SK-N-SH treated with all-trans-retinoic acid at 6 μM for 48 hours (cell line): ENCODE results near the gene TCAIM.

Experiments used
- ATAC-seq: fragments of 200-7000 bp; cut with Tn5 transposase; 3 replicates; pipeline ENCODE4 v1.9.1; 2020; ENCODE audit warnings: mild to moderate bottlenecking, moderate library complexity
- ARNTL ChIP-seq: fragments of 450-650 bp; formaldehyde crosslinking; IDR thresholded peaks from 2 replicates; pipeline ENCODE4 v1.5.0; 2020; ENCODE audit warnings: low read depth, mild to moderate bottlenecking, moderate library complexity, borderline replicate concordance
- BACH2 ChIP-seq: fragments of 250-450 bp; sonication (Bioruptor Pico); IDR thresholded peaks from 2 replicates; pipeline ENCODE4 v1.9.0; 2021; ENCODE audit warnings: mild to moderate bottlenecking, borderline replicate concordance
- CSDC2 ChIP-seq: fragments of 250-450 bp; sonication (Bioruptor Pico); IDR thresholded peaks from 2 replicates; pipeline ENCODE4 v1.5.0; 2020; ENCODE audit warnings: mild to moderate bottlenecking, moderate library complexity
- ESRRG ChIP-seq: fragments of 250-450 bp; sonication (Bioruptor Pico); IDR thresholded peaks from 2 replicates; pipeline ENCODE4 v1.6.1; 2021; ENCODE audit warnings: mild to moderate bottlenecking
- GLIS3 ChIP-seq: fragments of 250-450 bp; sonication (Bioruptor Pico); IDR thresholded peaks from 2 replicates; pipeline ENCODE4 v1.5.0; 2020; ENCODE audit warnings: mild to moderate bottlenecking, moderate library complexity
- ISL1 ChIP-seq: fragments of 250-450 bp; sonication (Bioruptor Pico); IDR thresholded peaks from 2 replicates; pipeline ENCODE4 v2.1.2; 2022; ENCODE audit warnings: mild to moderate bottlenecking, moderate library complexity
- PPARA ChIP-seq: fragments of 250-450 bp; sonication (Bioruptor Pico); IDR thresholded peaks from 2 replicates; pipeline ENCODE4 v1.5.0; 2020; ENCODE audit warnings: mild to moderate bottlenecking, borderline replicate concordance
- RARB ChIP-seq: fragments of 250-450 bp; sonication (Bioruptor Pico); IDR thresholded peaks from 2 replicates; pipeline ENCODE4 v1.8.0; 2021; ENCODE audit warnings: mild to moderate bottlenecking, moderate library complexity
- SNAI2 ChIP-seq: fragments of 250-450 bp; sonication (Bioruptor Pico); IDR thresholded peaks from 2 replicates; pipeline ENCODE4 v1.5.0; 2020; ENCODE audit warnings: mild to moderate bottlenecking, moderate library complexity
- TCF4 ChIP-seq: fragments of 250-450 bp; sonication (Bioruptor Pico); IDR thresholded peaks from 2 replicates; pipeline ENCODE4 v1.8.0; 2021; ENCODE audit warnings: mild to moderate bottlenecking, moderate library complexity, borderline replicate concordance
- TOX ChIP-seq: fragments of 250-450 bp; sonication (Bioruptor Pico); IDR thresholded peaks from 2 replicates; pipeline ENCODE4 v1.8.0; 2021; ENCODE audit warnings: mild to moderate bottlenecking, moderate library complexity, borderline replicate concordance
- ZC3H10 ChIP-seq: fragments of 250-450 bp; sonication (Bioruptor Pico); IDR thresholded peaks from 2 replicates; pipeline ENCODE4 v1.5.1; 2021; ENCODE audit warnings: mild to moderate bottlenecking, moderate library complexity
- ZFP3 ChIP-seq: fragments of 250-450 bp; sonication (Bioruptor Pico); IDR thresholded peaks from 2 replicates; pipeline ENCODE4 v1.5.0; 2020; ENCODE audit warnings: mild to moderate bottlenecking, moderate library complexity
- ZNF565 ChIP-seq: fragments of 450-650 bp; formaldehyde crosslinking; conservative IDR thresholded peaks from 2 replicates; pipeline ENCODE4 v1.5.0; 2020; ENCODE audit warnings: low read depth, mild to moderate bottlenecking, moderate library complexity
- ZNF8 ChIP-seq: fragments of 450-650 bp; formaldehyde crosslinking; IDR thresholded peaks from 2 replicates; pipeline ENCODE4 v1.5.0; 2020; ENCODE audit warnings: mild to moderate bottlenecking, moderate library complexity
- TF ChIP-seq, protein P1 (sequence below): fragments of 250-450 bp; sonication (Bioruptor Pico); IDR thresholded peaks from 2 replicates; pipeline ENCODE4 v1.8.0; 2021; ENCODE audit warnings: low read depth, mild to moderate bottlenecking, moderate library complexity, borderline replicate concordance
- TF ChIP-seq, protein P2 (sequence below): fragments of 250-450 bp; sonication (Bioruptor Pico); IDR thresholded peaks from 2 replicates; pipeline ENCODE4 v1.5.0; 2020; ENCODE audit warnings: mild to moderate bottlenecking, moderate library complexity
- TF ChIP-seq, protein P3 (sequence below): fragments of 250-450 bp; sonication (Bioruptor Pico); IDR thresholded peaks from 2 replicates; pipeline ENCODE4 v1.5.1; 2020; ENCODE audit warnings: low read depth, mild to moderate bottlenecking, moderate library complexity
- TF ChIP-seq, protein P4 (sequence below): fragments of 250-450 bp; sonication (Bioruptor Pico); IDR thresholded peaks from 2 replicates; pipeline ENCODE4 v1.8.0; 2020; ENCODE audit warnings: mild to moderate bottlenecking, moderate library complexity, borderline replicate concordance

TCAIM gene

DNA sequence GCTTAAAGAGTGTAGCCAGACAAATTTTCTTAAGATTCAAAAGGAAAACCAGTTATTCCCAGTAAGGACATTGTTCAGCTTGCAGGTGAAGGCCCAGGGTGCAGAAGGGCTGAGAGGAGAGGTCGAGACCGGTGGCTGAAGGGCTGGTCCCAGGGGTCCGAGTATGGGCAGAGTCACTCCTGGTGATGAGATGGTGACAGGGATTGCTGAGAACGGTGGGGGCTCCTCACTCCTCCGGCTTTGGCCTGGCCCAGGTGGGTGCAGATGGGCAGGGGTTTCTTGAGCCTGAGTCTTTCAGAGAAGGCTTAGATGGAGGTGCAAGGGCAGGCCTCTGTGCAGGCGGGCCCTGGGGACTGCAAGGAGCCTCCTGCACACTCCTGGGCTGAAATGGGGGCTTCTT, 82.7 kb downstream of the TCAIM start:
- TF ChIP-seq PPARA (CRISPR knock-in tag) (no peak), ZNF565 (CRISPR knock-in tag) (no peak), RARB (no peak), ESRRG (CRISPR knock-in tag) (no peak), BACH2 (CRISPR knock-in tag) (no peak), ZFP3 (CRISPR knock-in tag) (no peak), ZNF8 (no peak)
- no peak for ATAC-seq

DNA sequence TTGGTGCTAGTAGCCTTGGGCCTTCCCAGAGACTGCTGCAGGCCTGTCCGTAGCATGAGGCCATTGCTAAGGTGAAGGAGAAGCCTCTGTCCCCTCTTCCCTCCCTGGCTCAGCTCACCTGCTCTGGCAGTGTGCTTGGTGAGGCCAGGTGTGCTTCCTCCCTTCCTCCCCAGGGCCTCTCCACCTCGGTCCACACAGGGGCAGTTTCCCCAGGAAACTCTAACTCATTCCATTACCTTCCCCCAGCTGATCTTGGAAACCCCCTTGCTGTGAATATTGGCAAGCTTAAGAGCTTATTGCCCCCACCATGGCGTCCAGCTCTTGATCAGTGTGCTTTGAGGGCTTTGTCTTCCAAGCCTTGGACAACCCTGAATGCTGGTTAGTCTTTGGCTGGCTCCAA, 86.2 kb downstream of the TCAIM start:
- TF ChIP-seq CSDC2 (CRISPR knock-in tag) (no peak), ZNF8 (no peak), BACH2 (CRISPR knock-in tag) (no peak), TCF4 (no peak)
- ATAC-seq: no peak

DNA sequence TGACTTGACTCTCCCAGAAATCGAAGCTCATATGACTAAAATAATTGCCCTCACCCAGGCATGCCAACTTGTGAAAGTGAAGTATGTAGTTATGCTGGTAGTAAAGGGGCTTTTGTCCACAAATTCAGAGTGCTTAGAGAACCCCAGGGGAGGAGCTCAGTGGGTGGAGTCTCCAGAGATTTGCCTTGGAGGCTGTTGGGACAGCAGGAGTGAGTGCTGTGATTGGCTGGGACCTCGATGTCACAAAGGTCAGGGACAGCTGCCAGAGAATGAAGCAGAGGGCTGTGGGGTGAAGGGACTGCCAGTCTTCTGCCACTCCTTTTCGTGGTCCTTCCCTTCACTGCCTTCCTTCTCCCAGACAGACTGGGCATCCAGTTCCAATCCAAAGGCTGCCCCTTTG, 89.1 kb downstream of the TCAIM start:
- no peak for ATAC-seq
- TF ChIP-seq TOX (CRISPR knock-in tag) (no peak), BACH2 (CRISPR knock-in tag) (no peak), GLIS3 (CRISPR knock-in tag) (no peak), ESRRG (CRISPR knock-in tag) (no peak), ZNF8 (no peak), ZFP3 (CRISPR knock-in tag) (no peak), SNAI2 (CRISPR knock-in tag) (no peak)
- TF ChIP-seq, protein P1, sequence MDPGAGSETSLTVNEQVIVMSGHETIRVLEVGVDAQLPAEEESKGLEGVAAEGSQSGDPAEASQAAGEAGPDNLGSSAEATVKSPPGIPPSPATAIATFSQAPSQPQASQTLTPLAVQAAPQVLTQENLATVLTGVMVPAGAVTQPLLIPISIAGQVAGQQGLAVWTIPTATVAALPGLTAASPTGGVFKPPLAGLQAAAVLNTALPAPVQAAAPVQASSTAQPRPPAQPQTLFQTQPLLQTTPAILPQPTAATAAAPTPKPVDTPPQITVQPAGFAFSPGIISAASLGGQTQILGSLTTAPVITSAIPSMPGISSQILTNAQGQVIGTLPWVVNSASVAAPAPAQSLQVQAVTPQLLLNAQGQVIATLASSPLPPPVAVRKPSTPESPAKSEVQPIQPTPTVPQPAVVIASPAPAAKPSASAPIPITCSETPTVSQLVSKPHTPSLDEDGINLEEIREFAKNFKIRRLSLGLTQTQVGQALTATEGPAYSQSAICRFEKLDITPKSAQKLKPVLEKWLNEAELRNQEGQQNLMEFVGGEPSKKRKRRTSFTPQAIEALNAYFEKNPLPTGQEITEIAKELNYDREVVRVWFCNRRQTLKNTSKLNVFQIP: no peak
- TF ChIP-seq, protein P2, sequence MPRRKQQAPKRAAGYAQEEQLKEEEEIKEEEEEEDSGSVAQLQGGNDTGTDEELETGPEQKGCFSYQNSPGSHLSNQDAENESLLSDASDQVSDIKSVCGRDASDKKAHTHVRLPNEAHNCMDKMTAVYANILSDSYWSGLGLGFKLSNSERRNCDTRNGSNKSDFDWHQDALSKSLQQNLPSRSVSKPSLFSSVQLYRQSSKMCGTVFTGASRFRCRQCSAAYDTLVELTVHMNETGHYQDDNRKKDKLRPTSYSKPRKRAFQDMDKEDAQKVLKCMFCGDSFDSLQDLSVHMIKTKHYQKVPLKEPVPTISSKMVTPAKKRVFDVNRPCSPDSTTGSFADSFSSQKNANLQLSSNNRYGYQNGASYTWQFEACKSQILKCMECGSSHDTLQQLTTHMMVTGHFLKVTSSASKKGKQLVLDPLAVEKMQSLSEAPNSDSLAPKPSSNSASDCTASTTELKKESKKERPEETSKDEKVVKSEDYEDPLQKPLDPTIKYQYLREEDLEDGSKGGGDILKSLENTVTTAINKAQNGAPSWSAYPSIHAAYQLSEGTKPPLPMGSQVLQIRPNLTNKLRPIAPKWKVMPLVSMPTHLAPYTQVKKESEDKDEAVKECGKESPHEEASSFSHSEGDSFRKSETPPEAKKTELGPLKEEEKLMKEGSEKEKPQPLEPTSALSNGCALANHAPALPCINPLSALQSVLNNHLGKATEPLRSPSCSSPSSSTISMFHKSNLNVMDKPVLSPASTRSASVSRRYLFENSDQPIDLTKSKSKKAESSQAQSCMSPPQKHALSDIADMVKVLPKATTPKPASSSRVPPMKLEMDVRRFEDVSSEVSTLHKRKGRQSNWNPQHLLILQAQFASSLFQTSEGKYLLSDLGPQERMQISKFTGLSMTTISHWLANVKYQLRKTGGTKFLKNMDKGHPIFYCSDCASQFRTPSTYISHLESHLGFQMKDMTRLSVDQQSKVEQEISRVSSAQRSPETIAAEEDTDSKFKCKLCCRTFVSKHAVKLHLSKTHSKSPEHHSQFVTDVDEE (CRISPR knock-in tag): no peak
- TF ChIP-seq, protein P3, sequence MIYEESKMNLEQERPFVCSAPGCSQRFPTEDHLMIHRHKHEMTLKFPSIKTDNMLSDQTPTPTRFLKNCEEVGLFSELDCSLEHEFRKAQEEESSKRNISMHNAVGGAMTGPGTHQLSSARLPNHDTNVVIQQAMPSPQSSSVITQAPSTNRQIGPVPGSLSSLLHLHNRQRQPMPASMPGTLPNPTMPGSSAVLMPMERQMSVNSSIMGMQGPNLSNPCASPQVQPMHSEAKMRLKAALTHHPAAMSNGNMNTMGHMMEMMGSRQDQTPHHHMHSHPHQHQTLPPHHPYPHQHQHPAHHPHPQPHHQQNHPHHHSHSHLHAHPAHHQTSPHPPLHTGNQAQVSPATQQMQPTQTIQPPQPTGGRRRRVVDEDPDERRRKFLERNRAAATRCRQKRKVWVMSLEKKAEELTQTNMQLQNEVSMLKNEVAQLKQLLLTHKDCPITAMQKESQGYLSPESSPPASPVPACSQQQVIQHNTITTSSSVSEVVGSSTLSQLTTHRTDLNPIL (CRISPR knock-in tag): no peak
- TF ChIP-seq, protein P4, sequence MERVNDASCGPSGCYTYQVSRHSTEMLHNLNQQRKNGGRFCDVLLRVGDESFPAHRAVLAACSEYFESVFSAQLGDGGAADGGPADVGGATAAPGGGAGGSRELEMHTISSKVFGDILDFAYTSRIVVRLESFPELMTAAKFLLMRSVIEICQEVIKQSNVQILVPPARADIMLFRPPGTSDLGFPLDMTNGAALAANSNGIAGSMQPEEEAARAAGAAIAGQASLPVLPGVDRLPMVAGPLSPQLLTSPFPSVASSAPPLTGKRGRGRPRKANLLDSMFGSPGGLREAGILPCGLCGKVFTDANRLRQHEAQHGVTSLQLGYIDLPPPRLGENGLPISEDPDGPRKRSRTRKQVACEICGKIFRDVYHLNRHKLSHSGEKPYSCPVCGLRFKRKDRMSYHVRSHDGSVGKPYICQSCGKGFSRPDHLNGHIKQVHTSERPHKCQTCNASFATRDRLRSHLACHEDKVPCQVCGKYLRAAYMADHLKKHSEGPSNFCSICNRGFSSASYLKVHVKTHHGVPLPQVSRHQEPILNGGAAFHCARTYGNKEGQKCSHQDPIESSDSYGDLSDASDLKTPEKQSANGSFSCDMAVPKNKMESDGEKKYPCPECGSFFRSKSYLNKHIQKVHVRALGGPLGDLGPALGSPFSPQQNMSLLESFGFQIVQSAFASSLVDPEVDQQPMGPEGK (CRISPR knock-in tag): no peak

DNA sequence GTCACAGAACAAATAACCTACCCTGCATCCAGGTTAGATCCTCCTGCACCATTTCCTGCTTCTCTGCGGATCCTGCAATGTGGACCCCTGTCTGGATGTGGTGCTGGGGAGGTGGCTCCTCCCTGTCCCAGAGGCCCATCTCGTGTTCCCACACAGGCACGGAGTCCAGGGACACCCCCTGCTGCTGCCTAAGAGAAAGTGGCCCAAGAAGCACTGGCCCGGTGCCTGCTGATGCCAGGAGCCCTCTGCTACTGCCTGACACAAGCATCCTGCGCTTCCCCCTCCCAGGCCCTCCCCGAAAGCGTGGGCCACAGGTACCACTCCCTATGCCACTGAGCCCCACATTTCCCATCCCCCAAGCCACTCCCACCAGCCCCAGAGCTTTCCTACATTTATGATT, 90.3 kb downstream of the TCAIM start:
- TF ChIP-seq ARNTL (CRISPR knock-in tag) (no peak), ZC3H10 (CRISPR knock-in tag) (no peak), TOX (CRISPR knock-in tag) (no peak), ESRRG (CRISPR knock-in tag) (no peak), ISL1 (CRISPR knock-in tag) (no peak), PPARA (CRISPR knock-in tag) (no peak)
- TF ChIP-seq, protein P2 (CRISPR knock-in tag): no peak
- ATAC-seq: no peak
